Fibroblast of skin of left biceps (primary cell): Measurements from ENCODE around the gene TMEM116.
"Not testable (repeated sequence)": the region's sequence is repeated elsewhere in the genome, so short reads cannot be mapped to it uniquely, and the experiment has no call there.

Experiments used
- DNase-seq, 2 experiments: peaks; one replicate each; pipeline ENCODE4 v3.0.0-alpha.2; 2013; ENCODE audit warnings: low read depth in 2 of 2

The TMEM116 gene

GRCh38 chr12:112009596-112009995 lies 3.4 kb downstream of the TMEM116 start:
- DNase-seq: not testable (repeated sequence)

DNA sequence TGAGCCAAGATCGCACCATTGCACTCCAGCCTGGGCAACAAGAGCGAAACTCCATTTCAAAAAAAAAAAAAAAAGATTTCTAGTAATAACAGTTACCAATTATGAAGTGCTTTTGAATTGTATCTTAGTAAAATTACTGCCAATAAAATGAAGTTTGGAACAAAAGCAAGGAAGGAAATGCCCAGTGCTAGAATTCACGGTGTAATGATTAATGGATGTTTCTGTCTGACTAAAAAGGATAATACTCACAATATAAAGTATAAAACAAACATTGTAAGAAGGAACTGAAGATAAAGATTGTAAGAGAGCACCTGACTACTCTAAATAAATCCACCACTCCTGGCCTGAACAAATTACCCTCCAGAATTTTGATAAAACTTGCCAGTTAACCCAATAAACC lies 4.0 kb downstream of the TMEM116 start:
- no peak for DNase-seq

DNA sequence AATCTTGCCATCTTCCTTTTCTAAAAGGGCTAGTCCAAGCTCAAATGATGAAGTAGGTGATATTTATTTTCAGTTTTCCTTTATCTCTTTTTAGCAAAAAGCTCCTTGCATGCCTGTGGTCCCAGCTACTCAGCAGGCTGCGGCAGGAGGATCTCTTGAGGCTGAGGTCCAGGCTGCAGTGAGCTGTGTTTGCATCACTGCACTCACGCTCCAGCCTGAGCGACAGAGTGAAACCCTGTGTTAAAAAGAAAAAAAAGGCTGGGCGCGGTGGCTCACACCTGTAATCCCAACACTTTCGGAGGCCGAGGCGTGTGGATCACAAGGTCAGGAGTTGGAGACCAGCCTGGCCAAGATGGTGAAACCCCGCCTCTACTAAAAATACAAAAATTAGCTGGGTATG lies 5.0 kb downstream of the TMEM116 start:
- no peak for DNase-seq

DNA sequence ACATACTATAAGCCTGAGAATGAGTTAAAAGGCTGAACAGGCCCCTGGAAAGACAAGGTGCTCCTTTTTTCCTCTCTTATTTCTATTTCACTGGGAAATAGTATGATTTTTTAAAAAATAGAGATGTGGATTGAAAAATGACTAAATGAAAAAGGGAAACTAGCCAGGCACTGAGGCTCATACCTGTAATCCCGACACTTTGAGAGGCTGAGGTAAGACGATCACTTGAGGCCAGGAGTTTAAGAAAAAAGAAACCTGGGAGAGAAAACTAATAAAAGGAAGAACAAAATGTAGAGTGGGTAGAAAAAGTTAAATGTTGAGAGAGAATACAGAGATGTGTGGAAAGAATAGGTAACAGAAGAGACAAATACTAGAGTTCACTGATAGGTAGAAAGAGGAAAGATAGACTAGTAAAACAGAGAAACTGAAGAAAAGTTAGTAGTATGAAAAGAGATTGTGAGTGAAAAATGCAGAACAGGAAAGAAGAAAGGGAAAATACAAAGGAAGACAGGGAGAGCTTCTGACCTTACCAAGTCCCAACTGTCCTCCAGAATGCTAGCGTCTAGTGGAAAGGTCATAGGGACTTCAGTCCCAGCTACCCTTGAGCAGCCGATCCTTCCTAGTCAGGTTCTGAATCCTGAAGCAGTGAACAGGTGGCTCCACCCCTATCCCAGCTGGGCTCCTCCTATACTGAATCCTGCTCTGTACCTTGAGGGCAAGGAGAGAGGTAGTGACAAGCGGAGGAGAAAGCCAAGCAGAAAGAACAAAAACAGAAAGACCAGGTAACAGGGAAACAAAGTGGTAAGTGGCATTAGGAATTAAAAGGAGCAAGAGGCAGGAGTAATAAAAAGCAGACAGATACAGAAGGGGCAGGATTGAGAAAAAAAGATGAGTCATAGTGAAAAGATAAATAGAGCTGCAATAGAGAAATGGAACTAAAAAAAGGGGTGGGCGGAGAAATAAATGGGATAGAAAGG lies 7.3 kb downstream of the TMEM116 start:
- DNase-seq: no peak

- DNase-seq: no peak
These were observed 8.9 kb downstream of the TMEM116 start for GRCh38 chr12:112004041-112004440.

DNA sequence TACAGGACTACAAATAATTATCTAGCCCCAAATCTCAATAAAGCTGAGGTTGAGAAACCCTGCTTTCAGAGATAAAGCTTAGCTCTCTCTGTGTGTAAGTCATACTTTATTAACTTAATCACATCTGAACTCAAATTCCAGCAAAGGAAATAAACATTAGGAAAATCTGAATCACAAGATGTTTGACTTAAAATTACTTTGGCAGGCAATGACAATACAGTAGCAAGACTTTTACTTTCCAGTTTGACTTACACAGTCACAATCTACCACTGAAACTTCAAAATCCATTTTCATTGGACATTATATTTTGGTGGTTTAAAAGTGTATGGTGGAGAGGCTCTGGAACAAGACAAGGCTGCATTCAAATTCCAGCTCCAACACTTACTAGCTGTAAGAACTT lies 11.4 kb downstream of the TMEM116 start:
- no peak for DNase-seq

GRCh38 chr12:112000820-112001219 lies 12.1 kb downstream of the TMEM116 start:
- no peak for DNase-seq

- DNase-seq: not testable (repeated sequence)
These were observed 13.8 kb downstream of the TMEM116 start for GRCh38 chr12:111999129-111999528.

GRCh38 chr12:111998015-111998414 lies 14.9 kb downstream of the TMEM116 start:
- no peak for DNase-seq

DNA sequence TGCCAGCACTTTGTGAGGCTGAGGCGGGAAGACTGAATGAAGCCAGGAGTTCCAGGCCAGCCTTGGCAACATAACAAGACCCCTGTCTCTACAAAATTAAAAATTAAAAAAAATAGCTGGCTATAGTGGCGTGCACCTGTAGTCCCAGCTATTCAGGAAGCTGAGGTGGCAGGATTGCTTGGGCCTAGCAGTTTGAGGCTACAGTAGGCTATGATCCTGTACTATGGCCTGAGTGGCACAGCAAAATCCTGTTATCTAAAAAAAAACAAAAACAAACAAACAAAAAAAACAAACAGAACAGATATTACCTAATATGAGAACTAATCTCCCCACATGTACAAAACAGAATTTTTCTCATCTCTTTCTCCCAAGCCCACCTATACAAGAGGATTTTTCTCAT lies 15.7 kb downstream of the TMEM116 start:
- no peak for DNase-seq

DNA sequence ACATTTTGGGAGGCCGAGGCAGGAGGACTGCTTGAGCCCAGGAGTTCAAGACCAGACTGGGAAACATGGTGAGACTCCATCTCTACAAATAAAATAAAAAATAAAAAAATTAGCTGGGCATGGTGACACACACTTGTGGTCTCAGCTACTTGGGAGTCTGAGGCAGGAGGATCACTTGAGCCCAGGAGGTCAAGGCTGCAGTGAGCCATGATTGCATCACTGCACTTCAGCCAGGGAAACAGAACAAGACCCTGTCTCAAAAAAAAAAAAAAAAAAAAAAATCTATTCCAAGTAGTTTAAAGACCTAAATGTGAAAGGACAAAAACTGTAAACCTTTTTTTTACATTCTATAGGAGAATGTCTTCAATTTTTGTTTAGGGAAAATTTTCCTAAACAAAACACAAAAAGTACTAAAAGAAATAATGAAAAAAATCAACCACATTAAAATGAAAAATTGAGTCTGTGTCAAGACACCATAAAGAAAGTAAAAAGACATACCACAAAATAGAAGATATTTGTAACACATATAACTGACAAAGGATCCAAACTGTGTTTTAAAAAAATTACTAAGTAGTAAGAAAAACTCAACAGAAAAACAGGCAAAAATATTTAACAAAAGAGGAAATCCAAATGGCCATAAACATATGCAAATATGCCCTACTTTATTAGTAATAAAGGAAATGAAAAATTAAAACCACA lies 17.0 kb downstream of the TMEM116 start:
- DNase-seq: no peak

GRCh38 chr12:111994211-111995111 lies 18.5 kb downstream of the TMEM116 start:
- not testable (repeated sequence) for DNase-seq

GRCh38 chr12:111993292-111994150 lies 19.4 kb downstream of the TMEM116 start:
- no peak for DNase-seq

- DNase-seq: no peak
These were observed 20.5 kb downstream of the TMEM116 start for GRCh38 chr12:111992464-111992863.

- no peak for DNase-seq
These were observed 21.0 kb downstream of the TMEM116 start for GRCh38 chr12:111991946-111992345.

GRCh38 chr12:111991535-111991934 lies 21.4 kb downstream of the TMEM116 start:
- DNase-seq: no peak

DNA sequence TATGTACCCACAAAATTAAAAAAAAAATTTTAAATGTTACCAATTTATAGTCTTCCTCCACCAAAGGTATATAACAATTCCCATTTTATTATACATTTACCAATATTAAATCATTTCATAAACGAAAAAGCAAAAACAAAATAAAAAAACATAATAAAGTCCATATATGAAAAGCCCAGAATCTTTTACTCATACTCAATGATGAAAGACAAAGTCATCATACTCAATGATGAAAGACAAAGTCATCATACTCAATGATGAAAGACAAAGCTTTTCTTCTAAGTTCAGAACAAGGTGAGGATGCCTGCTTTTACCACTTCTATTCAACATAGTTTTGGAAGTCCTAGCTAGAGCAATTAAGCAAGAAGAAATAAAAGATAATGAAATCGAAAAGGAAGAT lies 28.1 kb downstream of the TMEM116 start:
- no peak for DNase-seq

GRCh38 chr12:111981987-111982386 lies 31.0 kb downstream of the TMEM116 start:
- peak; percentile 23 to 25 for DNase-seq

DNA sequence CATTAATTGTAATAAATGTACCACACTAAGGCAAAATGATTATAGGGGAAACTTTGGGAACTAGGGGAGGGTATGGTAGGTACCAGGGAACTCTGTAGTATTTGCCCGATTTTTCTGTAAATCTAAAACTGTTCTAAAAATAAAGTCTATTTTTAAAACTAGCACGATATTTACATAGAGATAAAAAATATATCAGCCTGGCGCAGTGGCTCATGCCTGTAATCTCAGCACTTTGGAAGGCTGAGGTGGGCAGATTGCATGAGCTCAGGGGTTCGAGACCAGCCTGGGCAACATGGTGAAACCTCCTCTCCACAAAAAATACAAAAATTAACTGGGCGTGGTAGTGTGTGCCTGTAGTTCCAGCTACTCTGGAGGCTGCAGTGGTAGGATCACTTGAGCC lies 32.4 kb downstream of the TMEM116 start:
- no peak for DNase-seq

DNA sequence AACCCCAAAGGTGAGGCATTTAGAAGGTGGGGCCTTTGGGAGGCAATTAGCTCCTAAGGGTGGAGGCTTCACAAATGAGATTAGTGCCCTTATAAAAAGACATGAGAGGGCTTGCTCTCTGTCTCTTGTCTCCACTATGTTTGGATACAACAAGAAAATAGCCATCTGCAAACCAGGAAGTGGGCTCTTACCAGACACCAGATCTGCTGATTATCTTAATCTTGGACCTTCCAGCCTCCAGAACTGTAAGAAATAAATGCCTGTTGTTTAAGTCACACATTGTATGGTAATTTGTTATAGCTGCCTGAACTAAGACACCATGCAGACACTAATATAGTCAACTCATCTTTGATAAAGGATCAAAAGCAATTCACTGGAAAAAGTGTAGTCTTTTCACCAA lies 34.4 kb downstream of the TMEM116 start:
- DNase-seq: no peak

DNA sequence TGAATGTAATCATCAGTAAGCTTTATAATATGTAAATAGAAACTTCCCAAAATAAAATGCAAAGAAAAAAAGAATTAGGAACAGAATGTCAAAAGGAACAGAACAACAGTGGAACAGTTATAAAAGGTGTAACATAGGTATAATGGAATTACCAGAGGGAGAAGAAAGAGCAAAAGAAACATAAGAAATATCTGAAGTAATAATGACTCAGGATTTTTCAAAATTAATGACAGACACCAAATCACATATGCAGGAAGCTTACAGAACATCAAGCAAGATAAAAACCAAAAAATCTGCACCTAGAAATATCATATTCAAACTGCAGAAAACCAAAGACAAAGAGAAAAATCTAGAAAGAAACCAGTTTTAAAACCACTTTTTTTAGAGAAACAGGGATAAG lies 36.1 kb downstream of the TMEM116 start:
- DNase-seq: no peak
